Activated T-cell treated with anti-CD3 and anti-CD28 coated beads, Interleukin-2, amount 50 U/mL, for 48 hours (primary cell): ENCODE results near the gene SIRT3.
A peak's percentile ranks its signal among the peaks of the same experiment; 100 is the strongest.

ENCODE experiments used
- DNase-seq, 2 experiments: peaks; one replicate each; pipeline ENCODE4 v3.0.0-alpha.2; 2020

Gene SIRT3

GRCh38 chr11:214083-214482 lies 22.1 kb downstream of the SIRT3 start:
- DNase-seq, result no peak

- DNase-seq, result no peak
These were observed 23.0 kb downstream of the SIRT3 start for GRCh38 chr11:213111-213510.

- DNase-seq, result no peak
These were observed 23.7 kb downstream of the SIRT3 start for GRCh38 chr11:212150-213100.

- DNase-seq, result no peak
These were observed 24.4 kb downstream of the SIRT3 start for GRCh38 chr11:211741-212140.

GRCh38 chr11:211295-211694 lies 24.8 kb downstream of the SIRT3 start:
- DNase-seq, result no peak

GRCh38 chr11:210803-211180 lies 25.4 kb downstream of the SIRT3 start:
- DNase-seq, result no peak

GRCh38 chr11:210122-210802 lies 25.9 kb downstream of the SIRT3 start:
- no peak for DNase-seq

- DNase-seq, result no peak
These were observed 26.6 kb downstream of the SIRT3 start for GRCh38 chr11:209275-210121.

GRCh38 chr11:208917-209260 lies 27.3 kb downstream of the SIRT3 start:
- no peak for DNase-seq

- peak; percentile 84 to 89 for DNase-seq
These were observed 27.8 kb downstream of the SIRT3 start for GRCh38 chr11:208181-208916.

GRCh38 chr11:207863-208180 lies 28.3 kb downstream of the SIRT3 start:
- no peak for DNase-seq

GRCh38 chr11:207208-207862 lies 28.8 kb downstream of the SIRT3 start, which contains the start of the genes BET1L and RIC8A:
BET1L (minus strand) TSS chr11:207399; CDS start chr11:207321, 78 bp downstream.
RIC8A (plus strand) TSS chr11:207708; CDS start chr11:208855, 1,147 bp downstream.
- peak; percentile 99 for DNase-seq

- peak in 1 of 2 experiments; percentile 44 for DNase-seq
These were observed 29.5 kb downstream of the SIRT3 start for GRCh38 chr11:206526-207207.

- peak; percentile 21 to 24 for DNase-seq
These were observed 30.1 kb downstream of the SIRT3 start for GRCh38 chr11:206002-206384.

GRCh38 chr11:205221-206001 lies 30.7 kb downstream of the SIRT3 start:
- peak; percentile 9 to 15 for DNase-seq

- peak; percentile 7 to 15 for DNase-seq
These were observed 31.5 kb downstream of the SIRT3 start for GRCh38 chr11:204587-205109.

- DNase-seq, result peak in 1 of 2 experiments; percentile 16
These were observed 32.1 kb downstream of the SIRT3 start for GRCh38 chr11:203945-204586.

- DNase-seq, result peak in 1 of 2 experiments; percentile 19
These were observed 32.8 kb downstream of the SIRT3 start for GRCh38 chr11:203056-203944.

- DNase-seq, result peak in 1 of 2 experiments; percentile 24
These were observed 33.7 kb downstream of the SIRT3 start for GRCh38 chr11:202490-202889.
